NCI-H1694 (cell line): ENCODE measurements around the gene ATG5.

Source experiments
- DNase-seq: peaks from one replicate; lab custom pipeline; 2025; lab: John Stamatoyannopoulos, UW

The ATG5 gene

GRCh38 chr6:106216527-106216926, 109.0 kb downstream of the ATG5 start:
- no peak for DNase-seq

- DNase-seq: no peak
Measured at GRCh38 chr6:106215608-106216007, 110.0 kb downstream of the ATG5 start.

GRCh38 chr6:106214531-106214930, 111.0 kb downstream of the ATG5 start:
- DNase-seq: no peak

- no peak for DNase-seq
Measured at GRCh38 chr6:106213660-106214289, 111.8 kb downstream of the ATG5 start.

- DNase-seq: no peak
Measured at GRCh38 chr6:106212576-106212975, 113.0 kb downstream of the ATG5 start.

GRCh38 chr6:106206905-106207304, 118.7 kb downstream of the ATG5 start:
- no peak for DNase-seq

GRCh38 chr6:106204961-106205360, 120.6 kb downstream of the ATG5 start:
- no peak for DNase-seq

GRCh38 chr6:106199998-106200397, 125.6 kb downstream of the ATG5 start:
- no peak for DNase-seq

GRCh38 chr6:106199331-106199730, 126.2 kb downstream of the ATG5 start:
- no peak for DNase-seq

- no peak for DNase-seq
Measured at GRCh38 chr6:106197441-106197840, 128.1 kb downstream of the ATG5 start.

GRCh38 chr6:106194949-106195921, 130.3 kb downstream of the ATG5 start:
- no peak for DNase-seq

GRCh38 chr6:106192824-106193223, 132.7 kb downstream of the ATG5 start:
- DNase-seq: no peak

GRCh38 chr6:106188104-106188794, 137.3 kb downstream of the ATG5 start:
- no peak for DNase-seq

- DNase-seq: no peak
Measured at GRCh38 chr6:106187424-106187982, 138.1 kb downstream of the ATG5 start.

- DNase-seq: no peak
Measured at GRCh38 chr6:106186714-106187113, 138.8 kb downstream of the ATG5 start.

GRCh38 chr6:106186172-106186571, 139.4 kb downstream of the ATG5 start:
- no peak for DNase-seq

GRCh38 chr6:106185615-106186014, 139.9 kb downstream of the ATG5 start:
- DNase-seq: no peak

- DNase-seq: no peak
Measured at GRCh38 chr6:106184629-106185028, 140.9 kb downstream of the ATG5 start.

- DNase-seq: no peak
Measured at GRCh38 chr6:106183430-106183829, 142.1 kb downstream of the ATG5 start.

GRCh38 chr6:106182455-106182854, 143.1 kb downstream of the ATG5 start:
- no peak for DNase-seq

GRCh38 chr6:106181664-106182418, 143.7 kb downstream of the ATG5 start:
- no peak for DNase-seq

GRCh38 chr6:106180208-106180607, 145.4 kb downstream of the ATG5 start:
- DNase-seq: no peak
